GM21367 (cell line): ENCODE measurements around the gene BLVRB.
"Not testable (repeated sequence)": the region's sequence is repeated elsewhere in the genome, so short reads cannot be mapped to it uniquely, and the experiment has no call there.

ENCODE experiments used
- ATAC-seq: cut with Tn5 transposase; IDR thresholded peaks from one replicate; pipeline ENCODE4 v1.9.1; 2021; ENCODE audit not compliant: unreplicated experiment

Gene BLVRB

GRCh38 chr19:40489882-40490230 lies 24.3 kb upstream of the BLVRB start:
- no peak for ATAC-seq

- no peak for ATAC-seq
Observed at GRCh38 chr19:40486017-40486416, 20.5 kb upstream of the BLVRB start.

GRCh38 chr19:40475878-40476644 lies 10.5 kb upstream of the BLVRB start:
- not testable (repeated sequence) for ATAC-seq

GRCh38 chr19:40474737-40475136 lies 9.2 kb upstream of the BLVRB start:
- no peak for ATAC-seq

DNA sequence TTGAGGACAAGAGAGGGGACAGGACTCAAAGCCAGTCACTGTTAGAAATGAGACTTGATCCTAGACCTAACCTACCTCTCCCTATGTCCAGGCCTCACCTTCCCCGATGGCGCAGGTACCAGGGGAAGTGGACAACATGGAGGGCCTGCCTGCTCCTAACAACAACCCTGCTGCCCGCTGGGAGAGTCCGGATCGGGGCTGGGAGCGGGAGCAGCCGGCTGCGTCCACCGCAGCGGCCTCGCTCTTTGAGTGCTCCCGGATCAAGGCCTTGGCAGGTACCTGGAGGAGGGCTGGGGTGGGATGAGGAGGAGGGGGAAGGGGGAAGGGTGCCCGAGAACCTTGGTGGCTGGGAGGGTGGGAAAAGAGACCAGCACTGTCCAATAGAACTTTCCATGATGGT lies 7.0 kb upstream of the BLVRB start:
- ATAC-seq: no peak

- ATAC-seq: no peak
Observed at GRCh38 chr19:40471111-40471510, 5.6 kb upstream of the BLVRB start.

GRCh38 chr19:40469011-40469410 lies 3.5 kb upstream of the BLVRB start:
- no peak for ATAC-seq

GRCh38 chr19:40466985-40467734 lies 1.6 kb upstream of the BLVRB start, which contains the start of gene SPTBN4:
TSS of gene SPTBN4 (plus strand) at chr19:40467001. CDS start at chr19:40472622, 5,621 bp downstream.
- ATAC-seq: no peak

- ATAC-seq: no peak
Observed at GRCh38 chr19:40466219-40466984, 857 bp upstream of the BLVRB start.

- ATAC-seq: no peak
Observed at GRCh38 chr19:40465025-40465556, 454 bp downstream of the BLVRB start.

DNA sequence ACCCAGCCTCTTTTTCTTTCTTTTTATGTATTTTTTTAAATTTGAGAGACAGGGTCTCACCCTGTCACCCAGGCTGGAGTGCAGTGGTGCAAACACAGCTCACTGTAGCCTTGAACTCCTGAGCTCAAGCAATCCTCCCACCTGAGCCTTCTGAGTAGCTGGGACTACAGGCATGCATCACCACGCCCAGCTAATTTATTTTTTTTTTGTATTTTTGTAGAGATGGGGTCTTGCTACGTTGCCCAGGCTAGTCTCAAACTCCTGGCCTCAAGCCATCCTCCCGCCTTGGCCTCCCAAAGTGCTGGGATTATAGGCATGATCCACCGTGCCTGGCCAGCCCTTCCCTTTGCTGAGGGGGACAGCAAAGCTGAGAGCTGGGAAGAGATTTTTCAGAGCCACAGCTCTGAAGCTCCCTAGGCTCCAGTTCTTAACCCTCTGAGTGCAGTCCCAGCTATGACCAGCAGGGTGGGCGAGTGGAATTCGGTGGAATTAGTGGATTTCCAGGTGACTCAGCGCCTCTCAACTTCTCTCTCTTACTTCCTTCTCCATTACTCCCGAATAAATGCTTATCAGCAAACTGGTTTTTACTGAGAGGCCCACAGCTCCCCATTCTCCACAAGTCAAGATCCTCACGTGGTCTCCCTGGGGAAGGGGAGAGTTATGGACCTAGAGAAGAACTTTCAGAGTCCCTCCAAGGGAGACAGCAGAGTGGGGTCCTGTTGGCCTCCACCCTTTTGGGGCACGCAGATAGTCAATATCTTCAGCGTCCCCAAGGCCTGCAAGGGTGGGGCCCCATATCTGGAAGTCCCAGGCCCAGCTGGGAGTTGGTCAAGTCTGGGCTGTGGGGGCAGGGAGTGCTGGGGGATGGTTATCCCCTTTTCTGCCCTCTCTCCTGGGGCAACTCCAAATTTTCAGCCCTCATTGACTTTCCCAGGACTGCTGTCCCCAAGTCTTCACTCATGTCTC lies 1.2 kb downstream of the BLVRB start:
- ATAC-seq: no peak

GRCh38 chr19:40463587-40464037 lies 1.9 kb downstream of the BLVRB start:
- ATAC-seq: not testable (repeated sequence)

GRCh38 chr19:40461669-40462221 lies 3.8 kb downstream of the BLVRB start:
- ATAC-seq: no peak

DNA sequence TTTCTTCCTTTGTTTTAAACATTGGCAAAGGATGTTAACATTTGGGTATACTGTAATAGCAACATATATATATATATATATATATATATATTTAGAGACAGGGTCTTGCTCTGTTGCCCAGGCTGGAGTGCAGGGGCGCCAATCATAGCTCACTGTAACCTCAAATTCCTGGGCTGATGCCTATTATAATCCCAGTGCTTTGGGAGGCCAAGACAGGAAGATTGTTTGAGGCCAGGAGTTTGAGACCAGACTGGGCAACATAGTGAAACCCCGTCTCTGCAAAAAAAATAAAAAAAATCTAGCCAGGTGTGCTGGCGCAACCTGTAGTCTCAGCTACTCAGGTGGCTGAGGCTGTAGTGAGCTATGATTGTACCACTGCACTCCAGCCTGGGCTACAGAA lies 5.4 kb downstream of the BLVRB start:
- ATAC-seq: no peak

- no peak for ATAC-seq
Observed at GRCh38 chr19:40458597-40458974, 7.0 kb downstream of the BLVRB start.

DNA sequence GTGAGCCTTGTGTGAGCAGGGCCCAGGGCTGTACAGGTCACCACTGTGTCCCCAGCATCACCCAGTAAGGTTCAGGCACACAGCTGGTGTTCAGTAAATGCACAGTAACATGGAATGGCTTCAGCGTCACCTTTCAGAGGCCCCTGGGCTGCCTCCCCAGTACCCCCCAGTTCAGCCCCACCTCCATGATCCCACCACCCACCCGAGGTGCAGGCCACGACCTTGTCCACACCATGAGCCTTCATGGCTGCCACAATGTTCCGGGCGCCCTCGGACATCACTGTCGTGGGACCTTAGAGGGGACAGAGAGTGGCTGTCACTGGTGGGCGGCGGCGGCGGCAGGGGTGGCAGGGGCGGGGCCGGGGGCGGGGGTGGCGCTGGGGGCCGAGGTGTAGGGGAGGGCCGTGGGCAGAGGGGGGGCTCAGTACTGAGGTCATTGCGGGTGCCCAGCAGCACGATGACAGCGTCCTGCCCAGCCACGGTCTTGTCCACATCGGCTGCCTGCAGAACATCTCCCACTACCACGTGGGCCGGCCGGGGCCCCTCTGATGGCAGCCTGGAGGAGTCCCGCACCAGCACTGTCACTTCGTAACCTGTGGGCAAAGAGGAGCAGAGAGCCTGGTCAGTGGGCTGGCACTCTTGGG lies 7.5 kb downstream of the BLVRB start:
- no peak for ATAC-seq

GRCh38 chr19:40457048-40457447 lies 8.5 kb downstream of the BLVRB start:
- no peak for ATAC-seq

GRCh38 chr19:40453943-40454342 lies 11.6 kb downstream of the BLVRB start:
- ATAC-seq: not testable (repeated sequence)

GRCh38 chr19:40453151-40453735 lies 12.3 kb downstream of the BLVRB start:
- ATAC-seq: no peak
